Stimulated activated naive CD8-positive, alpha-beta T cell treated with anti-CD3 and anti-CD28 coated beads, Interleukin-15, Interleukin-2, amounts not matched to agents 100 U/mL and 50 U/mL, for 24 hours (primary cell): ENCODE results near the gene SPATA31D3.
"Not testable (repeated sequence)": the region's sequence is repeated elsewhere in the genome, so short reads cannot be mapped to it uniquely, and the experiment has no call there.

Source experiments
- ATAC-seq: fragments of 150-1000 bp; cut with Tn5 transposase; one replicate; pipeline ENCODE4 v1.10.0; 2021
- DNase-seq: peaks from one replicate; pipeline ENCODE4 v3.0.0; 2021

Gene SPATA31D3

GRCh38 chr9:81943393-81943792 lies at the start of gene SPATA31D3:
Gene SPATA31D3, plus strand, starts transcription at chr9:81943500. Its CDS starts 86 bp downstream, at chr9:81943586.
- not testable (repeated sequence) for ATAC-seq, DNase-seq

- no peak for DNase-seq
- no peak for ATAC-seq
These were observed 49.4 kb upstream of the SPATA31D3 start for GRCh38 chr9:81893929-81894328.

GRCh38 chr9:81894891-81895290 lies 48.4 kb upstream of the SPATA31D3 start:
- DNase-seq (no peak), ATAC-seq (no peak)

- DNase-seq (no peak), ATAC-seq (no peak)
These were observed 47.2 kb upstream of the SPATA31D3 start for GRCh38 chr9:81896070-81896469.

- DNase-seq = no peak
- no peak for ATAC-seq
These were observed 44.4 kb upstream of the SPATA31D3 start for GRCh38 chr9:81898851-81899250.

DNA sequence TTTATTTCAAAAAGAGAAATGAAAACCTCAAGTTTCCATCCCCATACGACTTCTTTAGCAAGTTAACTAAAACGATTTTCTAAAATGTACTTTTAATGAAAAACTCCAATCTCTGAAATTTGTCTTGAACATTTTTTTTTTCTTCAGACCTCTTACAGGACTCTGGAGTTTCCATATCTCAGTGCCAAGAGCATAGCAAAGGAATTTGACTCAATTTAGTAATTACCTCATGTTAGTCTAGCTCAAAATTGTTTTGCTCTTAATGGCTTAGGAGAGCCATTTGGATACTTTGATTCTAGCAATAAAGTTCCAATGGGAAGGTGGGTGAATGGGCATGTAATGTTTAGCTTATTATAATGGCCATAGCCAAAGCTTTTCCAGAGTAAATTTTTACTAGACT lies 41.1 kb upstream of the SPATA31D3 start:
- ATAC-seq = no peak
- DNase-seq = no peak

- DNase-seq = no peak
- ATAC-seq = no peak
These were observed 40.7 kb upstream of the SPATA31D3 start for GRCh38 chr9:81902626-81903025.

DNA sequence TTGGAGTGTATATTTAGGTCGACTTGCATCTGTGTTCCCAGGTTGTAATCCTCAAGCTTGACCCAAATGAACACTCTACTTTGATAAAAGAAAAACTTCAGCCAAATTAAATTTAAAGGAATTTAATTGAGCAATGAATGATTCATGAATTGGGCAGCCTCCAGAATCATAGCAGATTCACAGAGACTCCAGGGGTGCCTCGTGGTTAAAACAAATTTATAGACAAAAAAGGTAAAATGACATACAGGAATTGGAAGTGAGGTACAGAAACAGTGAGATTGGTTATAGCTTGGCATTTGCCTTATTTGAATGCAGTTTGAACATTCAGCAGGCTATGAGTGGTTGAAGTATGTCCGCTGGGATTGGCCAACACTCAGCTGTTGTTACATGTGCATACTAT lies 36.6 kb upstream of the SPATA31D3 start:
- ATAC-seq (no peak), DNase-seq (no peak)

DNA sequence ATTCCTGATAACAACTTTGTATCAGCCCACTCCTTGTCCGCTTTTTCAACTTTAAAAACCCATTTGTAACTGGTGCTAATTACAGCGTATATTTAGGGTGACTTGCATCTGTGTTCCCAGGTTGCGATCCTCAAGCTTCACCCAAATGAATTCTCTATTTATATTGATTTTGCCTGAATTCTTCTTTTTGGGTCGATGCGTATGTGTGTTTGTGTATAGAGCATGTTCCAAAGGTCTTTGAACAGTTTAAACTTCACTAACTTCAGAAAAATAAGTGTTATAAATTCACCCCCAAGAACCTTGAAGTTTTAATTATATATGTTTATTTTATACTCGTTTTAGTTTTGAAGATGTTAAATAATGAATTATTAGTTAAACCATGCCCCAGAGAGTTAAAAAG lies 31.2 kb upstream of the SPATA31D3 start:
- DNase-seq (no peak), ATAC-seq (no peak)

DNA sequence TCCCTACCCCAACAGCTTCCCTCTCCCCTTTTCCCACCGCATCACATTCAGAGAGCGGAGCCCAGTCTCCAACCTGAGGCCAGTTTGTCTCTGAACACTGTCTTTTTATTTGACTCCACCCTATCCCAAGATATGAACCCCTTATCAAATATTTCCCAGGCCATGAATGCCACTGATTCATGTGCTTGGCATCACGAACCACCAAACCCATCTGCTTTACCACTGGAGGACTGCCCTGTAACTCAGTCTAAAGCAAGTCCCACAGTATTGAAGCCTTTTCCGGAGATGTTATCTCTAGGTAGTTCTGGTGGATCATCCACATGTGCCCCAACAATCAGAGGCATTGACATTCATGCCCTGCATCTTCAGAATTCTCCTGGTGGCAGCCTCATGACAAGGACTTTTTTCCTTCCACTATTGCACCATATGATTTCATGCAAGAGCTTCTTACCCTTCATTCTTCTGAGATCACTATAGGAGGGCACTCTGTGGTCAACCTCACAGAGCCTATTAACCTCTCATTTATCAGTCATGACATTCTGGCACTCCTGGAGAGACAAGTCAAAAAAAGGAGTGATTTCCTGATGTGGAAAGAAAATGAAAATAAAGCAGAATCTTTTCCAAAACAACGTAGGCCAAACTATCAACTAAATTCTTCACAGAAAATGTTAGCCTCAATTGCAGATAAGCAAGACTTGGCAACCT lies 27.3 kb upstream of the SPATA31D3 start:
- ATAC-seq = no peak

DNA sequence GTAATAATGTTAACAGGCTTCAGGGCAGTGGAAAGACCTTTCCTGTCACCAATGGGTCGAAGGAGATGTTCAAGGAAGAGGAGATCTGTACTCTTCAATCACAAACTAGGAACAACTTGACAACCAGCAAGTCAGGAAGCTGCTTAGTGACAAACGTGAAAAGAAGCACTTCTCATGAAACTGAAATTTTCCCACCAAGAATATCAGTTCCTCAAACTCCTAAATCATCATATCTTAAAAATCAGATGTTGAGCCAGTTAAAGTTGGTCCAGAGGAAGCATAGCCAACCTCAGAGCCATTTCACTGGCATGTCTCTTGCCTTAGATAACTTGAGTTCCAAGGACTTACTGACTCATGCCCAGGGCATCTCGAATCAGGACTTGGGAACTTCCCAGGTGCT lies 24.8 kb upstream of the SPATA31D3 start:
- ATAC-seq, DNase-seq: not testable (repeated sequence)

More for the DNA sequence above, 27.3 kb upstream of the SPATA31D3 start:
- no peak for DNase-seq

- ATAC-seq, DNase-seq: not testable (repeated sequence)
These were observed 15.0 kb upstream of the SPATA31D3 start, which contains the start of gene SPATA31D4 for GRCh38 chr9:81928305-81928704. Gene SPATA31D4, plus strand, starts transcription at chr9:81928428. Its CDS starts 86 bp downstream, at chr9:81928514.

GRCh38 chr9:81930147-81930546 lies 13.2 kb upstream of the SPATA31D3 start:
- DNase-seq, ATAC-seq: not testable (repeated sequence)

DNA sequence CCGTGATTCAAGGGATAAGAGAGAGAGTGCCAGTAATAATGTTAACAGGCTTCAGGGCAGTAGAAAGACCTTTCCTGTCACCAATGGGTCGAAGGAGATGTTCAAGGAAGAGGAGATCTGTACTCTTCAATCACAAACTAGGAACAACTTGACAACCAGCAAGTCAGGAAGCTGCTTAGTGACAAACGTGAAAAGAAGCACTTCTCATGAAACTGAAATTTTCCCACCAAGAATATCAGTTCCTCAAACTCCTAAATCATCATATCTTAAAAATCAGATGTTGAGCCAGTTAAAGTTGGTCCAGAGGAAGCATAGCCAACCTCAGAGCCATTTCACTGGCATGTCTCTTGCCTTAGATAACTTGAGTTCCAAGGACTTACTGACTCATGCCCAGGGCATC lies 9.8 kb upstream of the SPATA31D3 start:
- not testable (repeated sequence) for ATAC-seq, DNase-seq

DNA sequence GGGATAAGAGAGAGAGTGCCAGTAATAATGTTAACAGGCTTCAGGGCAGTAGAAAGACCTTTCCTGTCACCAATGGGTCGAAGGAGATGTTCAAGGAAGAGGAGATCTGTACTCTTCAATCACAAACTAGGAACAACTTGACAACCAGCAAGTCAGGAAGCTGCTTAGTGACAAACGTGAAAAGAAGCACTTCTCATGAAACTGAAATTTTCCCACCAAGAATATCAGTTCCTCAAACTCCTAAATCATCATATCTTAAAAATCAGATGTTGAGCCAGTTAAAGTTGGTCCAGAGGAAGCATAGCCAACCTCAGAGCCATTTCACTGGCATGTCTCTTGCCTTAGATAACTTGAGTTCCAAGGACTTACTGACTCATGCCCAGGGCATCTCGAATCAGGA lies 5.3 kb downstream of the SPATA31D3 start:
- ATAC-seq, DNase-seq: not testable (repeated sequence)

- ATAC-seq (no peak), DNase-seq (no peak)
These were observed 9.8 kb downstream of the SPATA31D3 start for GRCh38 chr9:81953096-81953495.

DNA sequence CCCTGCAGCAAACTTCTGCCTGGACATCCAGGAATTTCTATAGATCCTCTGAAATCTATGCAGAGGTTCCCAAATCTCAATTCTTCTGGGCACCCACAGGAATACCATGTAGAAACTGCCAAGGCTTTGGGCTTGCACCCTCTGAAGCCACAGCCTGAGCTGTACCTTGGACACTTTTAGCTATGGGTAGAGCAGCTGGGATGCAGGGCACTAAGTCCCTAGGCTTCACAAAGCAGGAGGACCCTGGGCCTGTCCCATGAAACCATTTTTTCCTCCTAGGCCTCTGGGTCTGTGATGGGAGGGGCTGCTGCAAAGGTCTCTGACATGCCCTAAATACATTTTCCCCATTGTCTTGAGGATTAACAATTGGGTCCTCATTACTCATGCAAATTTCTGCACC lies 12.3 kb downstream of the SPATA31D3 start:
- ATAC-seq (no peak), DNase-seq (no peak)

- ATAC-seq (no peak), DNase-seq (no peak)
These were observed 21.2 kb downstream of the SPATA31D3 start for GRCh38 chr9:81964218-81965171.

DNA sequence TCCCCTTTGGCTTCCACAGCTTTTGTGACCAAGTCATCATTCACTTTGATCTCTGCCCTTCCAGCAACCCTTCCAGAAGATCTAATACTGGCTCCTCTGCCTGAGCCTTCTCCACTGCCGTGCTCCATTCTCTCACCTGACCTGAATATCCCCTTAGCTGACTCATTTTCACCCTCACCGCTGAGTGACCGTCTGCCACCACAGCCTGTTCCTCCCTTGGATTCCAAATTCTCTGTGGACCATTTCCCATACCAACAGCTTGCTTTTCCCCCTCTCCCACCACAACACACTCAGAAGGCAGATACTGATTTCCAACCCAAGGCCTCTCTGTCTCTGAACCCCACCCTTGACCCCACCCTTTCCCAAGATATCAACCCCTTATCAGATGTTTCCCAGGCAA lies 24.7 kb downstream of the SPATA31D3 start:
- ATAC-seq = no peak

DNA sequence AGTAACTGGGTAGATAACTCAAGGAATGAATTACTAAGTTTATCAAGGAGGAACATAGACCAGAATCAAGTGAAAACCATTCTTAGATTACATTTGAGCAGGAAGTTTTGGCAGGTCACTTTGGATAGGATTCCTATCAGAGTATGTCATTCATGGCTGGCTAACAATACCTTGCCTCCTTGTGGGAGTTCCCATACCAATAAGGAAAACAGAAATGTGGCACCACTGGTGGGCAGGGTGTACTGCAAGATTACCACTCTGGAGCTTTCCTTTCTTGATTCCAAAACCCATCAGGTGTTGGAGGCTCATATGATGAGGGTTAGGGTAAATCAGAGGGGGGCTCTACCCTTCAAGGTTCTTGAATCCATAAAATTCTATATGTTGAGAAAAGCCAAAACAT lies 26.7 kb downstream of the SPATA31D3 start:
- ATAC-seq (no peak), DNase-seq (no peak)

More for the DNA sequence above, 24.7 kb downstream of the SPATA31D3 start:
- DNase-seq = no peak

- ATAC-seq (no peak), DNase-seq (no peak)
These were observed 28.4 kb downstream of the SPATA31D3 start for GRCh38 chr9:81971727-81972126.

DNA sequence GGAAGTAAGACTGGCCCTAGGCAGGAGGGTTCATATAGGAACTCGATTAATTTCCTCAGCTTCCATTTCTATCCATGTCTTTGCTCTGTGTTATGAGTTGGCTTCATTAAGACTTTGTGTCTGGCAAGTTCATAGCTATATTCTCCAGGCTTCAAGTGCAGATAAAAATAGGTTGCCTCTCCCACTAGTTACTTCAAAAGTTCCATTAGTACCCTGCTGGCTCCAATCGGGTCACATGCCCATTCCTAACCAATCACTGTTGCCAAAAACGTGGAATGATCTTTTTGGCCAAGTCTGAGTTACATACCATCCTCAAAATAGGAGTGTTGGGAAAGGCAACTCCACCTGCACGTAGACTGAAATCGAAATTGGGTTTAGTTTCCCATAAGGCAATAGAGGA lies 31.5 kb downstream of the SPATA31D3 start:
- ATAC-seq (no peak), DNase-seq (no peak)

- no peak for ATAC-seq
- DNase-seq = no peak
These were observed 33.1 kb downstream of the SPATA31D3 start for GRCh38 chr9:81976351-81976750.
